K562 (cell line): Measurements from ENCODE around the gene AKAIN1. TPM values are rescaled to one million over a fixed set of nuclear protein-coding genes. Genes with fewer than 3 reads are reported as not detected.
A peak's percentile ranks its signal among the peaks of the same experiment; 100 is the strongest.

ENCODE experiments used
- E2F4 ChIP-seq: sonication (generic); formaldehyde crosslinking; IDR thresholded peaks from 2 replicates; pipeline ENCODE4 v1.8.0; 2022; ENCODE audit warnings: mild to moderate bottlenecking, low read depth, missing genetic modification reagents
- FOXA3 ChIP-seq, 2 experiments: fragments of 450-650 bp in 1 of 2; sonication (generic) in 1 of 2; formaldehyde crosslinking; IDR thresholded peaks in 1 of 2; conservative IDR thresholded peaks in 1 of 2; 2 replicates each; pipeline versions ENCODE4 v1.4.0 to v1.8.0; 2020 to 2022; ENCODE audit warnings: mild to moderate bottlenecking in 2 of 2, missing genetic modification reagents in 1 of 2
- FOXK2 ChIP-seq, 2 experiments: fragments of 450-650 bp; IDR thresholded peaks in 1 of 2; conservative IDR thresholded peaks in 1 of 2; 2 replicates each; pipeline ENCODE4 v1.6.1; 2016; ENCODE audit warnings: low read depth in 2 of 2, mild to moderate bottlenecking in 1 of 2
- FOXM1 ChIP-seq, 2 experiments: fragments of 450-650 bp in 1 of 2; sonication (generic) in 1 of 2; formaldehyde crosslinking in 1 of 2; IDR thresholded peaks; 2 replicates each; pipeline versions ENCODE4 v1.6.1 to v1.9.0; 2017 to 2022; ENCODE audit warnings: low read depth in 2 of 2, mild to moderate bottlenecking in 2 of 2, missing genetic modification reagents in 1 of 2, moderate library complexity in 1 of 2
- MGA ChIP-seq: fragments of 450-650 bp; IDR thresholded peaks from 2 replicates; pipeline ENCODE4 v1.6.1; 2016; ENCODE audit warnings: mild to moderate bottlenecking, moderate library complexity
- NFE2 ChIP-seq: IDR thresholded peaks from 2 replicates; pipeline ENCODE4 v1.6.1; 2014; ENCODE audit warnings: antibody characterized with exemption, low read depth
- NFIC ChIP-seq: fragments of 450-650 bp; IDR thresholded peaks from 2 replicates; pipeline ENCODE4 v1.6.1; 2017; ENCODE audit warnings: mild to moderate bottlenecking, inconsistent platforms
- TOE1 ChIP-seq, 2 experiments: fragments of 450-650 bp in 1 of 2; sonication (generic) in 1 of 2; formaldehyde crosslinking in 1 of 2; IDR thresholded peaks; 2 replicates each; pipeline versions ENCODE4 v1.7.1 to v1.8.0; 2016 to 2022; ENCODE audit warnings: borderline replicate concordance in 2 of 2, mild to moderate bottlenecking in 2 of 2, antibody characterized with exemption in 1 of 2, inconsistent platforms in 1 of 2, low read depth in 1 of 2, missing genetic modification reagents in 1 of 2, moderate library complexity in 1 of 2
- ZNF3 ChIP-seq: fragments of 250-450 bp; sonication (Bioruptor Pico); IDR thresholded peaks from 2 replicates; pipeline ENCODE4 v1.5.0; 2021; ENCODE audit warnings: mild to moderate bottlenecking, moderate library complexity
- polyA plus RNA-seq, 8 experiments: library from polyadenylated mRNA; depleted of rRNA in 4 of 8; stranded (reverse) in 5 of 8; unstranded in 3 of 8; fragments of >200 nt; fragmentation: Nextera tagmentation in 2 of 8; fragmentation: Illumina TruSeq in 1 of 8; extraction: Ambion mirVana in 2 of 8; extraction: Trizol in 1 of 8; gene quantifications; 2 replicates each; pipeline versions ENCODE4 v1.2.1 to v1.2.3, GENCODE V29; 2011 to 2014; ENCODE audit warnings: inconsistent platforms in 1 of 8, missing spikeins in 1 of 8
- total RNA-seq, 7 experiments: library from RNA; depleted of rRNA in 6 of 7; stranded (reverse); fragments of >200 nt in 6 of 7; fragmentation: Illumina TruSeq in 2 of 7; extraction: Trizol in 2 of 7; gene quantifications; 2 replicates each; pipeline versions ENCODE4 v1.2.1 to v1.2.3, GENCODE V29; 2011 to 2021; ENCODE audit warnings: low replicate concordance in 1 of 7
- TF ChIP-seq, protein P1 (sequence below): sonication (generic); formaldehyde crosslinking; IDR thresholded peaks from 2 replicates; pipeline ENCODE4 v1.8.0; 2022; ENCODE audit warnings: missing genetic modification reagents, mild to moderate bottlenecking, moderate library complexity, borderline replicate concordance
- TF ChIP-seq, protein P2 (sequence below): sonication (generic); formaldehyde crosslinking; IDR thresholded peaks from 2 replicates; pipeline ENCODE4 v1.9.0; 2022; ENCODE audit warnings: mild to moderate bottlenecking, missing genetic modification reagents

AKAIN1 gene
- total and polyA plus RNA-seq, 9 of the 15 experiments (the other 6 are each of a cell fraction or from before 2014, with no cell fraction given): not detected

GRCh38 chr18:5237083-5237722, 40.1 kb upstream of the AKAIN1 start (continued):
- peak; percentile 40 for TF ChIP-seq NFE2
- TF ChIP-seq ZNF3: no peak
- peak; percentile 97 for TF ChIP-seq MGA
- peak in 1 of 2 experiments; percentile 64; a peak in 1 of 4 replicates for TF ChIP-seq FOXA3 (CRISPR knock-in tag; conservative IDR thresholded peaks at IDR 0.05 in 1 of 2, IDR thresholded peaks at IDR 0.05 in 1 of 2)
- 0 out of 2 replicates have a peak, but pooled peaks have one; percentile 27 for TF ChIP-seq NFIC
- no peak for TF ChIP-seq E2F4 (CRISPR knock-in tag)
- 0 out of 4 replicates have a peak, but pooled peaks of 1 of the 2 experiments have one; percentile 21 for TF ChIP-seq FOXK2 (conservative IDR thresholded peaks at IDR 0.05 in 1 of 2, IDR thresholded peaks at IDR 0.05 in 1 of 2; ENCODE audit: low read depth in 2 of 2)
- TF ChIP-seq, protein P1, sequence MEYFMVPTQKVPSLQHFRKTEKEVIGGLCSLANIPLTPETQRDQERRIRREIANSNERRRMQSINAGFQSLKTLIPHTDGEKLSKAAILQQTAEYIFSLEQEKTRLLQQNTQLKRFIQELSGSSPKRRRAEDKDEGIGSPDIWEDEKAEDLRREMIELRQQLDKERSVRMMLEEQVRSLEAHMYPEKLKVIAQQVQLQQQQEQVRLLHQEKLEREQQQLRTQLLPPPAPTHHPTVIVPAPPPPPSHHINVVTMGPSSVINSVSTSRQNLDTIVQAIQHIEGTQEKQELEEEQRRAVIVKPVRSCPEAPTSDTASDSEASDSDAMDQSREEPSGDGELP (CRISPR knock-in tag): no peak
- no peak for TF ChIP-seq TOE1 (IDR thresholded peaks at IDR 0.05; ENCODE audit: borderline replicate concordance)
- 0 out of 2 replicates have a peak, but pooled peaks have one; percentile 51 for TF ChIP-seq TOE1 (CRISPR knock-in tag; IDR thresholded peaks at IDR 0.05; ENCODE audit: borderline replicate concordance, low read depth)
- TF ChIP-seq FOXM1 (IDR thresholded peaks at IDR 0.05; ENCODE audit: low read depth): 0 out of 2 replicates have a peak, but pooled peaks have one; percentile 23
- no peak for TF ChIP-seq FOXM1 (CRISPR knock-in tag; IDR thresholded peaks at IDR 0.05; ENCODE audit: low read depth)
- TF ChIP-seq, protein P2, sequence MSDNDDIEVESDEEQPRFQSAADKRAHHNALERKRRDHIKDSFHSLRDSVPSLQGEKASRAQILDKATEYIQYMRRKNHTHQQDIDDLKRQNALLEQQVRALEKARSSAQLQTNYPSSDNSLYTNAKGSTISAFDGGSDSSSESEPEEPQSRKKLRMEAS (CRISPR knock-in tag): peak; percentile 37; the same call in 1 of the 2 replicates
